Keratinocyte (primary cell): ENCODE measurements around the gene DIAPH3. TPM values are rescaled to one million over a fixed set of nuclear protein-coding genes. Genes with fewer than 3 reads are reported as not detected.

Source experiments
- DNase-seq: peaks from one replicate; pipeline ENCODE4 v3.0.0-alpha.2; 2011; ENCODE audit warnings: low read depth, missing footprints, low spot score
- FAIRE-seq: peaks from 2 replicates; lab custom pipeline; 2011; peaks lifted over from hg19 to GRCh38; lab: Jason Lieb, UNC
- H2AFZ ChIP-seq: 2 replicates; pipeline ENCODE4 v1.6.0; 2012; ENCODE audit warnings: low read length, control low read depth, inconsistent platforms; ENCODE audit not compliant: control insufficient read depth
- H3K27ac ChIP-seq: 2 replicates; pipeline ENCODE4 v1.5.1; 2011; ENCODE audit warnings: low read length; ENCODE audit not compliant: control insufficient read depth, insufficient read depth
- H3K27me3 ChIP-seq: 3 replicates; pipeline ENCODE4 v1.6.0; 2011; ENCODE audit warnings: low read length; ENCODE audit not compliant: control insufficient read depth, insufficient read depth; ENCODE audit errors: extremely low read depth
- H3K36me3 ChIP-seq, 2 experiments: 2 replicates in 1 of 2; 3 replicates in 1 of 2; pipeline ENCODE4 v1.5.1; 2011; ENCODE audit warnings: low read length in 2 of 2, mild to moderate bottlenecking in 1 of 2; ENCODE audit not compliant: control insufficient read depth in 2 of 2, insufficient read depth in 2 of 2; ENCODE audit errors: extremely low read depth in 1 of 2
- H3K4me1 ChIP-seq: 3 replicates; pipeline ENCODE4 v1.5.1; 2011; ENCODE audit warnings: low read length; ENCODE audit not compliant: control insufficient read depth, insufficient read depth; ENCODE audit errors: extremely low read depth
- H3K4me2 ChIP-seq: 3 replicates; pipeline ENCODE4 v1.6.0; 2011; ENCODE audit warnings: low read depth, low read length; ENCODE audit not compliant: control insufficient read depth, insufficient read depth; ENCODE audit errors: extremely low read depth
- H3K4me3 ChIP-seq, 3 experiments: fragments of 200-600 bp in 1 of 3; sonication (generic) in 1 of 3; 2 replicates in 2 of 3; 3 replicates in 1 of 3; pipeline ENCODE4 v1.5.1; 2011 to 2016; ENCODE audit warnings: low read length in 3 of 3, mild to moderate bottlenecking in 3 of 3, control low read depth in 2 of 3, inconsistent platforms in 1 of 3, low read depth in 1 of 3, mixed read lengths in 1 of 3, mixed run types in 1 of 3, moderate library complexity in 1 of 3; ENCODE audit not compliant: control insufficient read depth in 2 of 3, insufficient read depth in 2 of 3; ENCODE audit errors: extremely low read depth in 1 of 3
- H3K79me2 ChIP-seq: 2 replicates; pipeline ENCODE4 v1.6.0; 2012; ENCODE audit warnings: low read length; ENCODE audit not compliant: control insufficient read depth, insufficient read depth
- H3K9ac ChIP-seq: 3 replicates; pipeline ENCODE4 v1.6.0; 2011; ENCODE audit warnings: low read length; ENCODE audit not compliant: control insufficient read depth, insufficient read depth; ENCODE audit errors: extremely low read depth
- H3K9me1 ChIP-seq: 3 replicates; pipeline ENCODE4 v1.6.0; 2011; ENCODE audit warnings: low read length; ENCODE audit not compliant: control insufficient read depth, insufficient read depth; ENCODE audit errors: extremely low read depth
- H3K9me3 ChIP-seq: 2 replicates; pipeline ENCODE4 v1.5.1; 2012; ENCODE audit warnings: low read depth, low read length; ENCODE audit not compliant: control insufficient read depth
- H4K20me1 ChIP-seq: 3 replicates; pipeline ENCODE4 v1.6.0; 2011; ENCODE audit warnings: low read length; ENCODE audit not compliant: control insufficient read depth, insufficient read depth; ENCODE audit errors: extremely low read depth
- CTCF ChIP-seq, 3 experiments: IDR thresholded peaks in 1 of 3; conservative IDR thresholded peaks in 1 of 3; optimal IDR thresholded peaks in 1 of 3; 2 replicates in 2 of 3; 3 replicates in 1 of 3; pipeline versions ENCODE3 to v1.5.1; 2011; ENCODE audit warnings: low read length in 3 of 3, mild to moderate bottlenecking in 3 of 3, moderate library complexity in 2 of 3, control low read depth in 1 of 3, inconsistent platforms in 1 of 3; ENCODE audit not compliant: insufficient read depth in 2 of 3; ENCODE audit errors: extremely low read depth in 1 of 3
- EZH2 ChIP-seq: IDR thresholded peaks from one replicate; pipeline ENCODE4 v1.6.1; 2012; ENCODE audit warnings: inconsistent platforms, mild to moderate bottlenecking, low read length, moderate library complexity
- dilution Hi-C: fragments of 300-500 bp; cut with MboI; formaldehyde crosslinking; loops from one replicate; pipeline ENCODE4 v1.7.0; 2020; ENCODE audit warnings: low sequenced_read_pairs; ENCODE audit not compliant: extremely low pct_ligation_motif_present
- polyA plus RNA-seq, 5 experiments: library from polyadenylated mRNA; depleted of rRNA in 3 of 5; stranded (reverse) in 3 of 5; stranded (forward) in 1 of 5; unstranded in 1 of 5; fragments of >200 nt; gene quantifications; 1 replicate in 1 of 5; 2 replicates in 3 of 5; 3 replicates in 1 of 5; pipeline versions ENCODE4 v1.2.1 to v1.2.3, GENCODE V29; 2011 to 2012; ENCODE audit warnings: missing spikeins in 2 of 5, low read depth in 1 of 5, low replicate concordance in 1 of 5

Gene DIAPH3
- polyA plus RNA-seq, 1 donor (not counting 4 experiments of a cell fraction or from before 2014, with no cell fraction given): 9.0 TPM

- Histone ChIP-seq H3K4me3 (no peak overlapping the region), H4K20me1 (no peaks in the 10 kb centered on the region), H3K9ac (no peak overlapping the region), H3K9me1 (no peaks in the 10 kb centered on the region), H3K4me2 (no peak overlapping the region), H3K79me2 (peaks cover 14% of the 10 kb centered on the region), H3K36me3 (no peaks in the 10 kb centered on the region), H2AFZ (no peak overlapping the region), H3K27me3 (no peaks in the 10 kb centered on the region), H3K27ac (no peak overlapping the region), H3K4me1 (no peaks in the 10 kb centered on the region), H3K9me3 (no peaks in the 10 kb centered on the region)
- dilution Hi-C loops: no loop called here
- no peak for FAIRE-seq
- DNase-seq: no peak
- TF ChIP-seq CTCF (optimal IDR thresholded peaks at IDR 0.05 in 1 of 3, IDR thresholded peaks at IDR 0.05 in 1 of 3, conservative IDR thresholded peaks at IDR 0.05 in 1 of 3; ENCODE audit: extremely low read depth in 1 of 3, insufficient read depth in 2 of 3, low read length in 3 of 3) (no peak), EZH2 (no peak)
These were observed 63.9 kb downstream of the DIAPH3 start for GRCh38 chr13:60099631-60100420.

GRCh38 chr13:60095300-60095699 lies 68.4 kb downstream of the DIAPH3 start:
- TF ChIP-seq EZH2 (no peak), CTCF (optimal IDR thresholded peaks at IDR 0.05 in 1 of 3, IDR thresholded peaks at IDR 0.05 in 1 of 3, conservative IDR thresholded peaks at IDR 0.05 in 1 of 3; ENCODE audit: extremely low read depth in 1 of 3, insufficient read depth in 2 of 3, low read length in 3 of 3) (no peak)
- Histone ChIP-seq H3K4me3 (no peak overlapping the region), H3K9ac (no peak overlapping the region), H3K4me1 (no peaks in the 10 kb centered on the region), H3K36me3 (no peaks in the 10 kb centered on the region), H4K20me1 (no peaks in the 10 kb centered on the region), H3K27ac (no peak overlapping the region), H3K4me2 (no peak overlapping the region), H3K9me3 (no peaks in the 10 kb centered on the region), H3K79me2 (peaks cover 10% of the 10 kb centered on the region), H2AFZ (no peak overlapping the region), H3K27me3 (no peaks in the 10 kb centered on the region), H3K9me1 (no peaks in the 10 kb centered on the region)
- no peak for DNase-seq
- dilution Hi-C loops: no loop called here
- FAIRE-seq: no peak
